K562 (cell line): Measurements from ENCODE around the gene WNT3. TPM values are rescaled to one million over a fixed set of nuclear protein-coding genes. Genes with fewer than 3 reads are reported as not detected.
A peak's percentile ranks its signal among the peaks of the same experiment; 100 is the strongest.

ENCODE experiments used
- ESRRB ChIP-seq: fragments of 250-450 bp; sonication (Bioruptor Pico); IDR thresholded peaks from 2 replicates; pipeline ENCODE4 v1.5.0; 2020; ENCODE audit warnings: mild to moderate bottlenecking, moderate library complexity, borderline replicate concordance
- ILF3 ChIP-seq: fragments of 450-650 bp; IDR thresholded peaks from 2 replicates; pipeline ENCODE4 v1.6.1; 2018; ENCODE audit warnings: antibody characterized with exemption, mild to moderate bottlenecking, moderate library complexity, borderline replicate concordance
- KAT2B ChIP-seq: IDR thresholded peaks from one replicate; pipeline ENCODE4 v1.6.1; 2012; ENCODE audit warnings: low read depth, mild to moderate bottlenecking, control low read depth, inconsistent platforms, low read length, moderate library complexity
- MAZ ChIP-seq, 2 experiments: fragments of 450-650 bp in 1 of 2; sonication (generic) in 1 of 2; formaldehyde crosslinking; IDR thresholded peaks in 1 of 2; conservative IDR thresholded peaks in 1 of 2; 2 replicates each; pipeline versions ENCODE4 v1.4.0 to v1.5.0; 2020; ENCODE audit warnings: mild to moderate bottlenecking in 1 of 2, missing genetic modification reagents in 1 of 2
- POLR2A ChIP-seq: fragments of 450-650 bp; conservative IDR thresholded peaks from 2 replicates; pipeline ENCODE4 v1.6.1; 2016
- SAFB2 ChIP-seq: fragments of 200-400 bp; formaldehyde crosslinking; IDR thresholded peaks from 2 replicates; pipeline ENCODE4 v1.6.1; 2018; ENCODE audit warnings: borderline replicate concordance, low read length, low read depth, moderate library complexity; ENCODE audit not compliant: severe bottlenecking
- SIN3B ChIP-seq: fragments of 450-650 bp; IDR thresholded peaks from 2 replicates; pipeline ENCODE4 v1.6.1; 2017; ENCODE audit warnings: low read depth, mild to moderate bottlenecking, moderate library complexity
- SIRT6 ChIP-seq: IDR thresholded peaks from one replicate; pipeline ENCODE4 v1.6.1; 2012; ENCODE audit warnings: low read depth, mild to moderate bottlenecking, control low read depth, inconsistent platforms, low read length, moderate library complexity
- SPI1 ChIP-seq: IDR thresholded peaks from 2 replicates; pipeline ENCODE4 v1.6.1; 2011; ENCODE audit warnings: low read depth, low read length, control low read depth, borderline replicate concordance
- ZBTB1 ChIP-seq: sonication (generic); formaldehyde crosslinking; IDR thresholded peaks from 2 replicates; pipeline ENCODE4 v1.8.1; 2023; ENCODE audit warnings: missing genetic modification reagents, low read depth, mild to moderate bottlenecking, borderline replicate concordance
- ZNF232 ChIP-seq: sonication (generic); formaldehyde crosslinking; IDR thresholded peaks from 2 replicates; pipeline ENCODE4 v1.8.0; 2022; ENCODE audit warnings: mild to moderate bottlenecking, missing genetic modification reagents
- polyA plus RNA-seq, 8 experiments: library from polyadenylated mRNA; depleted of rRNA in 4 of 8; stranded (reverse) in 5 of 8; unstranded in 3 of 8; fragments of >200 nt; fragmentation: Nextera tagmentation in 2 of 8; fragmentation: Illumina TruSeq in 1 of 8; extraction: Ambion mirVana in 2 of 8; extraction: Trizol in 1 of 8; gene quantifications; 2 replicates each; pipeline versions ENCODE4 v1.2.1 to v1.2.3, GENCODE V29; 2011 to 2014; ENCODE audit warnings: inconsistent platforms in 1 of 8, missing spikeins in 1 of 8
- total RNA-seq, 7 experiments: library from RNA; depleted of rRNA in 6 of 7; stranded (reverse); fragments of >200 nt in 6 of 7; fragmentation: Illumina TruSeq in 2 of 7; extraction: Trizol in 2 of 7; gene quantifications; 2 replicates each; pipeline versions ENCODE4 v1.2.1 to v1.2.3, GENCODE V29; 2011 to 2021; ENCODE audit warnings: low replicate concordance in 1 of 7
- TF ChIP-seq, protein P1 (sequence below): fragments of 450-650 bp; formaldehyde crosslinking; IDR thresholded peaks from 2 replicates; pipeline ENCODE4 v1.4.0; 2020; ENCODE audit warnings: mild to moderate bottlenecking, moderate library complexity
- TF ChIP-seq, protein P2 (sequence below): fragments of 200-600 bp; sonication (generic); IDR thresholded peaks from one replicate; pipeline ENCODE4 v1.6.1; 2012; ENCODE audit warnings: mild to moderate bottlenecking, low read depth, low read length, inconsistent platforms

Gene WNT3
- total and polyA plus RNA-seq, 9 of the 15 experiments (the other 6 are each of a cell fraction or from before 2014, with no cell fraction given), result 1.5 to 6.1 (median 3.3) TPM

DNA sequence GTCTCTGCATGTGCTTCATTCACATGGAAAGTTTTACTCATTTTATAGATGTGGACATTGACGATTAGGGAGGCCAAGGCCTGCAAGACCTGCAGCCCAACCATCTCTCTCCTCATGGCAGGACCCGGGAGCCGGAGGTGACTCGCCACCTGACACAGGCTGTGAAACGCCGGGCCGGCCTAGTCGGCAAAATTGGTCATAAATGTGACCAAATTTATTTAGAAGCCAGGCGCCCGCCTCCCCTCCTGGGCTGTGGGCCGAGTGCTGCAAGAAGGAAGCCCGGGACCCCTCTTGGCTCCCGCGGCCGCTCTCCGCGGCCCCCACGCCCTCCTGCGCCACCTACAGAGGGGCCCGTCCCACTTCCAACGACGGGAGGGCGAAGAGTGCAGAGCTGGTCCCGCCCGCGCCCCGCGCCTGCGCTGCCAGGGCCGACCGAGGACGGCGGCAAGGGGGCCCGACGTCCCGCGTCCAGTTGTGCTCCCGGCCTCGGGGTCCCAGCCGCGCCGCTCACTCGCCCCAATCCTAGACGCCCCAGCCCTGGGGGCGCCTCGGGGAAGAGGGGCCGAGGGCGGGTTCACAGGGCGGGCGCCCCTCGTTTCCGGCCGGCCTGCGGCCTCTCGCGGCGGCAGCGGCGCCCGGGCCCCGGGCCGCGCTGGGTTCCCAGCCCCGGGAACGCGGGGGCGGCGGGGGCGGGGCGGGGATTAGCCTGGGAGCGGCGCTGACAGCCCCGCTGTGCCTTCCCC is 47.5 kb downstream of the WNT3 start (continued):
- TF ChIP-seq SIN3B, result 0 out of 2 replicates have a peak, but pooled peaks have one; percentile 15
- peak; percentile 12; the same call in 1 of the 2 replicates for TF ChIP-seq ZBTB1 (CRISPR knock-in tag)
- TF ChIP-seq ILF3, result no peak
- TF ChIP-seq KAT2B, result no peak
- no peak for TF ChIP-seq ESRRB
- no peak for TF ChIP-seq SIRT6
- peak; percentile 59; the same call in 1 of the 2 replicates for TF ChIP-seq POLR2A
- TF ChIP-seq SPI1, result no peak
- no peak; a peak in 2 of 4 replicates for TF ChIP-seq MAZ (CRISPR knock-in tag; conservative IDR thresholded peaks at IDR 0.05 in 1 of 2, IDR thresholded peaks at IDR 0.05 in 1 of 2)
- no peak for TF ChIP-seq ZNF232
- no peak for TF ChIP-seq SAFB2
- TF ChIP-seq, protein P1, sequence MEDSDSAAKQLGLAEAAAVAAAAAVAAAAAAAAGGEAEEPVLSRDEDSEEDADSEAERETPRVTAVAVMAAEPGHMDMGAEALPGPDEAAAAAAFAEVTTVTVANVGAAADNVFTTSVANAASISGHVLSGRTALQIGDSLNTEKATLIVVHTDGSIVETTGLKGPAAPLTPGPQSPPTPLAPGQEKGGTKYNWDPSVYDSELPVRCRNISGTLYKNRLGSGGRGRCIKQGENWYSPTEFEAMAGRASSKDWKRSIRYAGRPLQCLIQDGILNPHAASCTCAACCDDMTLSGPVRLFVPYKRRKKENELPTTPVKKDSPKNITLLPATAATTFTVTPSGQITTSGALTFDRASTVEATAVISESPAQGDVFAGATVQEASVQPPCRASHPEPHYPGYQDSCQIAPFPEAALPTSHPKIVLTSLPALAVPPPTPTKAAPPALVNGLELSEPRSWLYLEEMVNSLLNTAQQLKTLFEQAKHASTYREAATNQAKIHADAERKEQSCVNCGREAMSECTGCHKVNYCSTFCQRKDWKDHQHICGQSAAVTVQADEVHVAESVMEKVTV, result no peak
- TF ChIP-seq, protein P2, sequence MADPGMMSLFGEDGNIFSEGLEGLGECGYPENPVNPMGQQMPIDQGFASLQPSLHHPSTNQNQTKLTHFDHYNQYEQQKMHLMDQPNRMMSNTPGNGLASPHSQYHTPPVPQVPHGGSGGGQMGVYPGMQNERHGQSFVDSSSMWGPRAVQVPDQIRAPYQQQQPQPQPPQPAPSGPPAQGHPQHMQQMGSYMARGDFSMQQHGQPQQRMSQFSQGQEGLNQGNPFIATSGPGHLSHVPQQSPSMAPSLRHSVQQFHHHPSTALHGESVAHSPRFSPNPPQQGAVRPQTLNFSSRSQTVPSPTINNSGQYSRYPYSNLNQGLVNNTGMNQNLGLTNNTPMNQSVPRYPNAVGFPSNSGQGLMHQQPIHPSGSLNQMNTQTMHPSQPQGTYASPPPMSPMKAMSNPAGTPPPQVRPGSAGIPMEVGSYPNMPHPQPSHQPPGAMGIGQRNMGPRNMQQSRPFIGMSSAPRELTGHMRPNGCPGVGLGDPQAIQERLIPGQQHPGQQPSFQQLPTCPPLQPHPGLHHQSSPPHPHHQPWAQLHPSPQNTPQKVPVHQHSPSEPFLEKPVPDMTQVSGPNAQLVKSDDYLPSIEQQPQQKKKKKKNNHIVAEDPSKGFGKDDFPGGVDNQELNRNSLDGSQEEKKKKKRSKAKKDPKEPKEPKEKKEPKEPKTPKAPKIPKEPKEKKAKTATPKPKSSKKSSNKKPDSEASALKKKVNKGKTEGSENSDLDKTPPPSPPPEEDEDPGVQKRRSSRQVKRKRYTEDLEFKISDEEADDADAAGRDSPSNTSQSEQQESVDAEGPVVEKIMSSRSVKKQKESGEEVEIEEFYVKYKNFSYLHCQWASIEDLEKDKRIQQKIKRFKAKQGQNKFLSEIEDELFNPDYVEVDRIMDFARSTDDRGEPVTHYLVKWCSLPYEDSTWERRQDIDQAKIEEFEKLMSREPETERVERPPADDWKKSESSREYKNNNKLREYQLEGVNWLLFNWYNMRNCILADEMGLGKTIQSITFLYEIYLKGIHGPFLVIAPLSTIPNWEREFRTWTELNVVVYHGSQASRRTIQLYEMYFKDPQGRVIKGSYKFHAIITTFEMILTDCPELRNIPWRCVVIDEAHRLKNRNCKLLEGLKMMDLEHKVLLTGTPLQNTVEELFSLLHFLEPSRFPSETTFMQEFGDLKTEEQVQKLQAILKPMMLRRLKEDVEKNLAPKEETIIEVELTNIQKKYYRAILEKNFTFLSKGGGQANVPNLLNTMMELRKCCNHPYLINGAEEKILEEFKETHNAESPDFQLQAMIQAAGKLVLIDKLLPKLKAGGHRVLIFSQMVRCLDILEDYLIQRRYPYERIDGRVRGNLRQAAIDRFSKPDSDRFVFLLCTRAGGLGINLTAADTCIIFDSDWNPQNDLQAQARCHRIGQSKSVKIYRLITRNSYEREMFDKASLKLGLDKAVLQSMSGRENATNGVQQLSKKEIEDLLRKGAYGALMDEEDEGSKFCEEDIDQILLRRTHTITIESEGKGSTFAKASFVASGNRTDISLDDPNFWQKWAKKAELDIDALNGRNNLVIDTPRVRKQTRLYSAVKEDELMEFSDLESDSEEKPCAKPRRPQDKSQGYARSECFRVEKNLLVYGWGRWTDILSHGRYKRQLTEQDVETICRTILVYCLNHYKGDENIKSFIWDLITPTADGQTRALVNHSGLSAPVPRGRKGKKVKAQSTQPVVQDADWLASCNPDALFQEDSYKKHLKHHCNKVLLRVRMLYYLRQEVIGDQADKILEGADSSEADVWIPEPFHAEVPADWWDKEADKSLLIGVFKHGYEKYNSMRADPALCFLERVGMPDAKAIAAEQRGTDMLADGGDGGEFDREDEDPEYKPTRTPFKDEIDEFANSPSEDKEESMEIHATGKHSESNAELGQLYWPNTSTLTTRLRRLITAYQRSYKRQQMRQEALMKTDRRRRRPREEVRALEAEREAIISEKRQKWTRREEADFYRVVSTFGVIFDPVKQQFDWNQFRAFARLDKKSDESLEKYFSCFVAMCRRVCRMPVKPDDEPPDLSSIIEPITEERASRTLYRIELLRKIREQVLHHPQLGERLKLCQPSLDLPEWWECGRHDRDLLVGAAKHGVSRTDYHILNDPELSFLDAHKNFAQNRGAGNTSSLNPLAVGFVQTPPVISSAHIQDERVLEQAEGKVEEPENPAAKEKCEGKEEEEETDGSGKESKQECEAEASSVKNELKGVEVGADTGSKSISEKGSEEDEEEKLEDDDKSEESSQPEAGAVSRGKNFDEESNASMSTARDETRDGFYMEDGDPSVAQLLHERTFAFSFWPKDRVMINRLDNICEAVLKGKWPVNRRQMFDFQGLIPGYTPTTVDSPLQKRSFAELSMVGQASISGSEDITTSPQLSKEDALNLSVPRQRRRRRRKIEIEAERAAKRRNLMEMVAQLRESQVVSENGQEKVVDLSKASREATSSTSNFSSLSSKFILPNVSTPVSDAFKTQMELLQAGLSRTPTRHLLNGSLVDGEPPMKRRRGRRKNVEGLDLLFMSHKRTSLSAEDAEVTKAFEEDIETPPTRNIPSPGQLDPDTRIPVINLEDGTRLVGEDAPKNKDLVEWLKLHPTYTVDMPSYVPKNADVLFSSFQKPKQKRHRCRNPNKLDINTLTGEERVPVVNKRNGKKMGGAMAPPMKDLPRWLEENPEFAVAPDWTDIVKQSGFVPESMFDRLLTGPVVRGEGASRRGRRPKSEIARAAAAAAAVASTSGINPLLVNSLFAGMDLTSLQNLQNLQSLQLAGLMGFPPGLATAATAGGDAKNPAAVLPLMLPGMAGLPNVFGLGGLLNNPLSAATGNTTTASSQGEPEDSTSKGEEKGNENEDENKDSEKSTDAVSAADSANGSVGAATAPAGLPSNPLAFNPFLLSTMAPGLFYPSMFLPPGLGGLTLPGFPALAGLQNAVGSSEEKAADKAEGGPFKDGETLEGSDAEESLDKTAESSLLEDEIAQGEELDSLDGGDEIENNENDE, result no peak
